ENCODE data around the gene DNAH11.
"Not testable (repeated sequence)": the region's sequence is repeated elsewhere in the genome, so short reads cannot be mapped to it uniquely, and the experiment has no call there.

The DNAH11 gene, protein sequence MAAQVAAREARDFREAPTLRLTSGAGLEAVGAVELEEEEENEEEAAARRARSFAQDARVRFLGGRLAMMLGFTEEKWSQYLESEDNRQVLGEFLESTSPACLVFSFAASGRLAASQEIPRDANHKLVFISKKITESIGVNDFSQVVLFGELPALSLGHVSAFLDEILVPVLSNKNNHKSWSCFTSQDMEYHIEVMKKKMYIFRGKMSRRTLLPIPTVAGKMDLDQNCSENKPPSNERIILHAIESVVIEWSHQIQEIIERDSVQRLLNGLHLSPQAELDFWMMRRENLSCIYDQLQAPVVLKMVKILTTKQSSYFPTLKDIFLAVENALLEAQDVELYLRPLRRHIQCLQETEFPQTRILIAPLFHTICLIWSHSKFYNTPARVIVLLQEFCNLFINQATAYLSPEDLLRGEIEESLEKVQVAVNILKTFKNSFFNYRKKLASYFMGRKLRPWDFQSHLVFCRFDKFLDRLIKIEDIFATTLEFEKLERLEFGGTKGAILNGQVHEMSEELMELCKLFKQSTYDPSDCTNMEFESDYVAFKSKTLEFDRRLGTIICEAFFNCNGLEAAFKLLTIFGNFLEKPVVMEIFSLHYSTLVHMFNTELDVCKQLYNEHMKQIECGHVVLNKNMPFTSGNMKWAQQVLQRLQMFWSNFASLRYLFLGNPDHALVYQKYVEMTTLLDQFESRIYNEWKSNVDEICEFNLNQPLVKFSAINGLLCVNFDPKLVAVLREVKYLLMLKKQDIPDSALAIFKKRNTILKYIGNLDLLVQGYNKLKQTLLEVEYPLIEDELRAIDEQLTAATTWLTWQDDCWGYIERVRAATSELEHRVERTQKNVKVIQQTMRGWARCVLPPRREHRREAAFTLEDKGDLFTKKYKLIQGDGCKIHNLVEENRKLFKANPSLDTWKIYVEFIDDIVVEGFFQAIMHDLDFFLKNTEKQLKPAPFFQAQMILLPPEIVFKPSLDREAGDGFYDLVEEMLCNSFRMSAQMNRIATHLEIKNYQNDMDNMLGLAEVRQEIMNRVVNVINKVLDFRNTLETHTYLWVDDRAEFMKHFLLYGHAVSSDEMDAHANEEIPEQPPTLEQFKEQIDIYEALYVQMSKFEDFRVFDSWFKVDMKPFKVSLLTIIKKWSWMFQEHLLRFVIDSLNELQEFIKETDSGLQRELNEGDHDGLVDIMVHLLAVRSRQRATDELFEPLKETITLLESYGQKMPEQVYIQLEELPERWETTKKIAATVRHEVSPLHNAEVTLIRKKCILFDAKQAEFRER (N-terminal part only)

DNA sequence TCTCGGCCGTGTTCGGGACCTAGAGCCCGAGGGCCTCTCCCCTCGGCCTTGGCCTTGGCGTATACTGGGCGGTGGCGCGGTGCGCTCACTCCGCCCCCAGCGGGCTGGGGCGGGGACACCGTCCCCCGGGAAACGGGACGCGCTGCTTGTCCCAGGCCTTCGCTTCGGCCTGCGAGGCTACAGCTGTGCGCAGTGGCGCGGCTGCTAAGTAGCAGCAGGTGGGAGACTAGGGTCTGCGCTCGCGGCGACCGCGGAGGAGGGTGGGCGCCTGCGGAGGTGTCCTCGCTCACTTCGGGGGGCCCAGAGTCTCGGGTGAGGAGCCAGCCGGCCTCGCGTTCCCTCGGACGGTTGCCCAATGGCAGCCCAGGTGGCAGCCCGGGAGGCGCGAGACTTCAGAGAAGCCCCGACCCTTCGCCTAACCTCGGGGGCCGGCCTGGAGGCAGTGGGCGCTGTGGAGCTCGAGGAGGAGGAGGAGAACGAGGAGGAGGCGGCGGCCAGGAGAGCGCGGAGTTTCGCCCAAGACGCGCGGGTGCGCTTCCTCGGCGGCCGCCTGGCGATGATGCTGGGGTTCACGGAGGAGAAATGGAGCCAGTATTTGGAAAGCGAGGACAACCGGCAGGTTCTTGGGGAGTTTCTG is at the start of gene DNAH11:
DNAH11 (plus strand) TSS at position 149 of the 637 bp plus-strand sequence; CDS start at position 356, 207 bp downstream.
- peaks cover 12% of the 10 kb centered on the region for H3K4me1 Mint-ChIP-seq (ENCODE audit: low read depth)
- H3K36me3 Mint-ChIP-seq: no peaks in the 10 kb centered on the region
- H3K4me3 Mint-ChIP-seq: peak within 1 kb of the TSS; percentile 44
- no peaks in the 10 kb centered on the region for H3K9me3 Mint-ChIP-seq (ENCODE audit: low read depth)
- peaks cover 26% of the 10 kb centered on the region for H3K27me3 Mint-ChIP-seq
- no peak within 1 kb of the TSS for H3K27ac Mint-ChIP-seq

DNA sequence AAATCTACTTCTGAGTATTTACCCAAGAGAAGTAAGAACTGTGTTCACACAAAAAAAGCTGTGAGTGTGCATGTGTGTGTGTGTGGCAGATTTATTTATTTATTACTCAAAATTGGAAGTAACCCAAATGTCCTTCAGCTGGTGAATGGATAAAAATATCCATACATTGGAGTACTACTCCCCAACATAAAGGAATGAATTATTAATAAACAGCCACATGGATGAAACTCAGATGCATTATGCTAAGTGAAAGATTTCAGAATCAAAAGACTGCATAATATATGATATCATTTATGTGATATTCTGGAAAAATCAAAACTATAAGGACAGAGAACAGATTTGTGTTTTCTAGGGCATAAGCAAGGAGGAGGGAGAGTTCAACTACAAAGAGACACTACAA is 47.1 kb upstream of the DNAH11 start:
- Mint-ChIP-seq H3K27me3 (no peaks in the 10 kb centered on the region), H3K9me3 (ENCODE audit: low read depth) (peaks cover 9% of the 10 kb centered on the region), H3K27ac (no peak overlapping the region), H3K4me1 (ENCODE audit: low read depth) (no peaks in the 10 kb centered on the region), H3K36me3 (peaks cover 57% of the 10 kb centered on the region), H3K4me3 (no peak overlapping the region)

DNA sequence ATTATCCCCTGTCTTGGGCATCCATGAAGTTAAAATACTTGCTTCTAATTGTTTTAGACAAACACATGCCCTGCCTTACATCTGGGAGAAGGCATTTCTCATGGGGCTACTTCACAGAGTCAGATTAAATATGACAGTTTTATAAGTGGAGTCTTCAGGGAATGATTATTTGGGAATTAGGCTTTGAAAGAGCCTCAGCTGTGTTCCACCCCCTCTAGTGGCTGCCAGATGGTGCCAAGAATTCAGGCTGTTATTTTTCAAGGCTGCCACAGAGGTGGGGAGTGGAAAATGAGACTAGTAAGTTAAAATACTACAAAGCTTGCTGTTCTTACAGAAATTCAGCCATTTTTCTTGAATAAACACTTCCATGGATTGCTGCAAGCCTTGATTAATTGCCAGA is 45.8 kb upstream of the DNAH11 start:
- peaks cover 57% of the 10 kb centered on the region for H3K36me3 Mint-ChIP-seq
- H3K27ac Mint-ChIP-seq: no peak overlapping the region
- no peak overlapping the region for H3K4me3 Mint-ChIP-seq
- H3K27me3 Mint-ChIP-seq: no peaks in the 10 kb centered on the region
- no peaks in the 10 kb centered on the region for H3K4me1 Mint-ChIP-seq (ENCODE audit: low read depth)
- H3K9me3 Mint-ChIP-seq (ENCODE audit: low read depth): peaks cover 9% of the 10 kb centered on the region

DNA sequence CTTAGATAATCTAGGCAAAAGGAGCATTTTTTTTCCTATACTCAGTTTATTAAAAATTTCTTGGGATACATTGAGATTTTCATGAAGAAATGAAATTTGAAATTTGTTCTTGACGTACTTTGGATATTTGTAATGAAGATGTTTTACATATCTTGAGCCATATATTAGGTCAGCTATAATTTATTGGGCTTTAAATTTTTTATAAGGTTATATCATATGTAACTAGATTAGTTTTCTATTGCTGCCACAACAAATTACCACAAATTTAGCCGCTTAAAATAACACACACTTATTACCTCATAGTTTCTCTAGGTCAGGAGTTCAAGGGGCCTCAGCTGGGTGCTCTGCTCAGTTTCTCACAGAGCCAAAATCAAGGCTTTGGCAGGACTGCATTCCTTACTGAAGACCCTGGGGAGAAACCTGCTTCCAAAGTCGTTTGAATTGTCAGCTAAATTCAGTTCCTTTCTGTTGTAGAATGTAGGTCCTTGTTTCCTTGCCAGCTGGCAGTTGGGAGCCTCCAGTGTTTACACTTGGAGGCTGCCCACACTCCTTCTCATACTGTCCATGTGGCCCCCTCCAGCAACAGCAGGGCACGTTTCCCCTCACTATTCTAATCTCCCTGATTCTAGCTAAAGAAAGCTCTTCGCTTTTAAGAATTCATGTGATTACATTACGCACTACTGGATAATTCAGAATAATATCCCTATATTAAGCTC is 42.6 kb upstream of the DNAH11 start:
- H3K4me1 Mint-ChIP-seq (ENCODE audit: low read depth): no peaks in the 10 kb centered on the region
- H3K9me3 Mint-ChIP-seq (ENCODE audit: low read depth): peaks cover 6% of the 10 kb centered on the region

DNA sequence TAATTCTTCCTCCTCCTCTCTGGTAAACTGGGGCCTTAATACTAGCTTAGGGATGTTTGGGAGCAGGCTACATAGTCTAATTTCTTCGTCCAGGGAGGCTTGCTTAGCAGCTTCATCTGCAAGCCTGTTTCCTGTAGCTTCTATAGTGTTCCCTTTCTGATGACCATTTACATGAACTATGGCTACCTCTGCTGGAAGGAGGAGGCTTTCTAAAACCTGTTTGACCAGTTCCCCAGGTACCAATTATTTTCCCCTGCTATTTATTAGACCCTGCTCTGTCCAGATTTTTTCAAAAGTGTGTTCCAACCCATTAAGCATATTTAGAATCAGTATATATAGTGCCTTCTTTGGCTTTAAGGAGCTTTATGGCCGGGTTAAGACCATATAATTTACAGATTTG is 38.8 kb upstream of the DNAH11 start:
- H3K4me3 Mint-ChIP-seq: no peak overlapping the region
- peaks cover 61% of the 10 kb centered on the region for H3K36me3 Mint-ChIP-seq
- peaks cover 9% of the 10 kb centered on the region for H3K9me3 Mint-ChIP-seq (ENCODE audit: low read depth)
- no peaks in the 10 kb centered on the region for H3K27me3 Mint-ChIP-seq
- H3K4me1 Mint-ChIP-seq (ENCODE audit: low read depth): no peaks in the 10 kb centered on the region
- no peak overlapping the region for H3K27ac Mint-ChIP-seq

More for the DNA sequence above, 42.6 kb upstream of the DNAH11 start:
- peaks cover 60% of the 10 kb centered on the region for H3K36me3 Mint-ChIP-seq
- no peaks in the 10 kb centered on the region for H3K27me3 Mint-ChIP-seq
- no peak overlapping the region for H3K27ac Mint-ChIP-seq
- H3K4me3 Mint-ChIP-seq: no peak overlapping the region

DNA sequence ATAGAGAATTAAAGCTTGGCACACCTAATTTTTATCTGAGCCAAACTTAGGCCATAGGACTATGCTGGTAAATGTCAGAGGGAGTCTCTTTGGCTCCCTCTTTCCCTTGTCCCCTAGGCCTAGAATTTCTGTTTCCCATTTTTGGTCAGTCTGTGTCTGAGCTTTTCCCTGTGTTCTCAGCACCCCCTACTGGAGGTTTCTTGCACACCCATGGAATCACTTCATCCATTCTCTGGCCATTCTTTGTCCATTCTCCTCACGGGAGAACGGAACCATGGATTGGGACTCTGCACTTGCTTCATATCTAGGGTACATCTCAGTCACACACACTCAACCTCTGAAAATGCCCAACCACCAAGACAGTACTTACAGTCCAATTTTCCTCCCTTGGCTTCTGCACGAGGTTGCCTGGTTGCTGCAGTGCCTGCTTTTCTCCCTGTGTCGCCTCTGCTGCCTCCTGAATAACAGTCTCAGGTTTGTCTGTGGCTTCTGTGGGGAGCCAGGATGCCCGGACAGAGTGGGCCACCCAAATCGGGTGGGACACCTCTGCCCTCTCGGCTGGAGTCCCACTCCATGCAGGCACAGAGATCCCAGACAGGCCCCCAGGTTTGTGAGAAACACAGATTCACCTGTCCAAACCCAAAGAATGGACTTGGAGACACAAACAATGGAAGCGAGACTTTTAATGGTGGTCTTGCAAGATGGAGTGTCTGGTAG is 35.1 kb upstream of the DNAH11 start:
- Mint-ChIP-seq H3K4me3 (no peak overlapping the region), H3K9me3 (ENCODE audit: low read depth) (peaks cover 9% of the 10 kb centered on the region), H3K27ac (no peak overlapping the region), H3K4me1 (ENCODE audit: low read depth) (no peaks in the 10 kb centered on the region), H3K36me3 (peaks cover 50% of the 10 kb centered on the region), H3K27me3 (no peaks in the 10 kb centered on the region)

DNA sequence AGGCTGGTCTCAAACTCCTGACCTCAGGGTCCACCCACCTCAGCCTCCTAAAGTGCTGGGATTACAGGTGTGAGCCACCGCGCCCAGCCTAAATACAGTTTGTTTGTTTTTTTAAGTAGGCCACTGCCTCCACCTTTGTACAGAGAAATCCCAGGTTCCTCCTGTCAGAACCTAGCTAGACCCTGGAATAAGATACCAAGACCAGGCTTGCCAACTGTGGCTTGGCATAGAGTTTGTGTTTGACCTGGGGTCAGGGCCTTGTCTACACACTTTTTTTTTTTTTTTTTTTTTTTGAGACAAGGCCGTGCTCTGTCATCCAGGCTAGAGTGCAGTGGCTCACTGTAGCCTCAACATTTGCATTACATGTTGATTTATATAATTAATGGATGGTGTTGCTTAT is 34.3 kb upstream of the DNAH11 start:
- peaks cover 9% of the 10 kb centered on the region for H3K9me3 Mint-ChIP-seq (ENCODE audit: low read depth)
- no peak overlapping the region for H3K4me3 Mint-ChIP-seq
- no peaks in the 10 kb centered on the region for H3K4me1 Mint-ChIP-seq (ENCODE audit: low read depth)
- H3K27ac Mint-ChIP-seq: no peak overlapping the region
- no peaks in the 10 kb centered on the region for H3K27me3 Mint-ChIP-seq
- peaks cover 43% of the 10 kb centered on the region for H3K36me3 Mint-ChIP-seq

DNA sequence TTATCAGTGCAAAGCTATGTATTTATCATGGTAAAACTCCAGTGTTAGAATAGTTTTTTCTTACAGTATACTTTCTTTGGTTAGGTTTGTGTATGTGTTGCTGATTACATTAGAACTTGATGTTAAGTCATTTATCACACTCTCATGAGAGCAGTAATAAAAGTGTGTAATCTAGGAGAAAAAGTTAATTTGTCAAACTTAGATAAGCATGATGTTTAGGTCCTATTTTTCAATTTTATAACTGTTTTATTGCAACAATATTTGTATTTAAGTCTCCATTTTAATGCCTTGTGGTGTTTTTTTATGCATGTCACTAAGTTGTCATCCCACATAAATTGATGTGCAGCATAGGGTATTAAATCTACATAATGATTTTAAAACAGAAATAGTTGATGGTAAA is 28.8 kb upstream of the DNAH11 start:
- H3K27ac Mint-ChIP-seq: no peak overlapping the region
- H3K27me3 Mint-ChIP-seq: no peaks in the 10 kb centered on the region
- H3K9me3 Mint-ChIP-seq (ENCODE audit: low read depth): no peaks in the 10 kb centered on the region
- H3K36me3 Mint-ChIP-seq: peaks cover 11% of the 10 kb centered on the region
- H3K4me3 Mint-ChIP-seq: no peak overlapping the region
- H3K4me1 Mint-ChIP-seq (ENCODE audit: low read depth): no peaks in the 10 kb centered on the region

DNA sequence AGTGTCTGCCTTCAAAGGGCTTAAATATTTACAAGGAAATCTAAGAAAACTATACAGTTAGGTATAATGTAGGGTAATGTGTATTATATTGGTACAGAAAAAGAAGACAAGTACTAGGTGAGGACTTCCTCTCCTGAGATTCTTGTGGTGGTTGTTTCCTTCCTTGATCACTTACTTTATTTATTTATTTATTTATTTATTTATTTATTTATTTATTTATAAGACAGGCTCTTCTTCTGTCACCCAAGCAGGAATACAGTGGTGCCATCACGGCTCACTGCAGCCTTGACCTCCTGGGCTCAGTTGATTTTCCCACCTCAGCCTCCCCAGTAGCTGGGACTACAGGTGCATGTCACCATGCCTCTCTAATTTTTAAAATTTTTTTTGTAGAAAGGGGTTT is 18.2 kb upstream of the DNAH11 start:
- Mint-ChIP-seq H3K4me1 (ENCODE audit: low read depth) (no peaks in the 10 kb centered on the region), H3K27ac (no peak overlapping the region), H3K9me3 (ENCODE audit: low read depth) (no peaks in the 10 kb centered on the region), H3K4me3 (no peak overlapping the region), H3K27me3 (peaks cover 1% of the 10 kb centered on the region), H3K36me3 (no peaks in the 10 kb centered on the region)

DNA sequence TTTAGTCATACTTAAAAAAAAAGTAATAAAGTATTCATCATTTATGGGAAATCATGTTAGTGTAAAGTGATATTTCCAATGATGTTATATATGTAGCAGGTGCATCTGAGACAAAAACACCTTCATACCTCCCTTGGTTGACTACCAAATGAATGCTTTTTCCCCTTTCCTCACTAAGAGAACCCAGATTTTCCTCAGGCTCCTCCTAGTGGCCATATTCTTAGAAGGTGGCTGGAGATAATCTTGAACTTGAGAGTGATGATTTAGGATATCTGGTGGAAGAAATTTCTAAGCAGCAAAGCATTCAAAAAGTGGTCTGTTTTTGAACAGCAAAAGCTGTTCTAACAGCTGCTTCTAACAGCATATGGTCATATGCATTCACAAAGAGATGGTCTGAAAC is 16.8 kb upstream of the DNAH11 start:
- no peak overlapping the region for H3K4me3 Mint-ChIP-seq
- no peaks in the 10 kb centered on the region for H3K36me3 Mint-ChIP-seq
- H3K27ac Mint-ChIP-seq: no peak overlapping the region
- H3K27me3 Mint-ChIP-seq: peaks cover 1% of the 10 kb centered on the region
- no peaks in the 10 kb centered on the region for H3K4me1 Mint-ChIP-seq (ENCODE audit: low read depth)
- no peaks in the 10 kb centered on the region for H3K9me3 Mint-ChIP-seq (ENCODE audit: low read depth)

DNA sequence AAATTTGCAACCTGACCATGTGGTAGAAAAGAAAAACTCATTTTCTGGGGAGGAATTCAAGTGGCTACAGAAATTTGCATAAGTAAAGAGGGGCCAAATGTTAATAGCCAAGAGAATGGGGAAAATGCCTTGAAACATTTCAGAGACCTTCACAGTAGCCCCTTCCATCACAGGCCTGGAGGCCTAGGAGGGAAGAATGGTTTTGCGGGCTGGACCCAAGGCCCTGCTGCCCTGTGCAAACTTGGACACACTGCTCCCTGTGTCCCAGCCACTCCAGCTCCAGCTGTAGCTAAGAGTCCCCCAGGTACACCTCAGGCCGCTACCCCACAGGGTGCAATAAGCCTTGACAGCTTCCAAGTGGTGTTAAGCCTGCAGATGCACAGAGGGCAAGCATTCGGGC is 16.4 kb upstream of the DNAH11 start:
- Mint-ChIP-seq H3K4me1 (ENCODE audit: low read depth) (no peaks in the 10 kb centered on the region), H3K27ac (no peak overlapping the region), H3K36me3 (no peaks in the 10 kb centered on the region), H3K4me3 (no peak overlapping the region), H3K9me3 (ENCODE audit: low read depth) (no peaks in the 10 kb centered on the region), H3K27me3 (peaks cover 1% of the 10 kb centered on the region)

DNA sequence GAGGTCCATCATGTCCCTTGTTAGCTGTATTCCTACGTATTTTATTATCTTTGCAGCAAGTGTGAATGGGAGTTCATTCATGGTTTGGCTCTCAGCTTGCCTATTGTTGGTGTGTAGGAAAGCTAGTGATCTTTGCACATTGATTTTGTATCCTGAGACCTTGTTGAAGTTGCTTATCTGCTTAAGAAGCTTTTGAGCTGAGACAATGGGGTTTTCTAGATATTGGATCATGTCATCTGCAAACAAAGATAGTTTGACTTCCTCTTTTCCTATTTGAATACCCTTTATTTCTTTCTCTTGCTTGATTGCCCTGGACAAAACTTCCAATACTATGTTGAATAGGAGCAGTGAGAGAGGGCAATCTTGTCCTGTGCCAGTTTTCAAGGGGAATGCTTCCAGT is 10.4 kb upstream of the DNAH11 start:
- H3K36me3 Mint-ChIP-seq; H3K9me3 Mint-ChIP-seq (ENCODE audit: low read depth); H3K27me3 Mint-ChIP-seq; H3K4me1 Mint-ChIP-seq (ENCODE audit: low read depth); H3K27ac Mint-ChIP-seq; H3K4me3 Mint-ChIP-seq: not testable (repeated sequence)

DNA sequence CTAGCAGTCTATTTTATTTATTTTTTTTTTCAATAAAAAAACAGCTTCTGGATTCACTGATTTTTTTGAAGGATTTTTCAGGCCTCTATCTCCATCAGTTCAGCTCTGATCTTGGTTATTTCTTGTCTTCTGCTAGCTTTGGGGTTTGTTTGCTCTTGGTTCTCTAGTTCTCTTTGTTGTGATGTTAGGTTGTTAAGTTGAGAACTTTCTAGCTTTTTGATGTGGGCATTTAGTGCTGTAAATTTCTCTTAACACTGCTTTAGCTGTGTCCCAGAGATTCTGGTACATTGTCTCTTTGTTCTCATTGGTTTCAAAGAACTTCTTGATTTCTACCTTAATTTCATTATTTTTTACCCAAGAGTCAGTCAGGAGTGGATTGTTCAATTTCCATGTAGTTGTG is 9.2 kb upstream of the DNAH11 start:
- H3K4me1 Mint-ChIP-seq (ENCODE audit: low read depth); H3K36me3 Mint-ChIP-seq; H3K9me3 Mint-ChIP-seq (ENCODE audit: low read depth); H3K27ac Mint-ChIP-seq; H3K27me3 Mint-ChIP-seq; H3K4me3 Mint-ChIP-seq: not testable (repeated sequence)

All from activated naive CD8-positive, alpha-beta T cell (primary cell).